ENCODE results near the gene TYSND1. TPM values are rescaled to one million over a fixed set of nuclear protein-coding genes. Genes with fewer than 3 reads are reported as not detected.
"Not testable (repeated sequence)": the region's sequence is repeated elsewhere in the genome, so short reads cannot be mapped to it uniquely, and the experiment has no call there.

TYSND1 gene
- total RNA-seq, 2 donors from 2014 or later = 5.3 to 6.3 TPM

GRCh38 chr10:70118196-70118595 is 28.3 kb downstream of the TYSND1 start:
- DNase-seq (ENCODE audit: low spot score) = peak; percentile 55
- intact Hi-C loops (cut with DNase I) = no loop called here

GRCh38 chr10:70117646-70118045 is 28.9 kb downstream of the TYSND1 start:
- peak; percentile 59 for DNase-seq (ENCODE audit: low spot score)
- intact Hi-C loops (cut with DNase I) = no loop called here

GRCh38 chr10:70115948-70116682 is 30.4 kb downstream of the TYSND1 start:
- DNase-seq (ENCODE audit: low spot score) = peak; percentile 67
- intact Hi-C loops (cut with DNase I) = no loop called here

- intact Hi-C loops (cut with DNase I) = no loop called here
- DNase-seq (ENCODE audit: low spot score) = peak; percentile 67
Measured at GRCh38 chr10:70114902-70115301, 31.6 kb downstream of the TYSND1 start.

- DNase-seq (ENCODE audit: low spot score) = no peak
- intact Hi-C loops (cut with DNase I) = no loop called here
Measured at GRCh38 chr10:70112071-70112470, 34.4 kb downstream of the TYSND1 start.

GRCh38 chr10:70111496-70111895 is 35.0 kb downstream of the TYSND1 start:
- intact Hi-C loops (cut with DNase I) = no loop called here

GRCh38 chr10:70109064-70109729 is 37.3 kb downstream of the TYSND1 start:
- no peak for DNase-seq (ENCODE audit: low spot score)
- intact Hi-C loops (cut with DNase I) = loop anchor here in 1 of 2 donors (5.0 kb wide), 1 partner anchor 213 kb away; no protein-coding TSS in a partner anchor

More at GRCh38 chr10:70111496-70111895, 35.0 kb downstream of the TYSND1 start:
- no peak for DNase-seq (ENCODE audit: low spot score)

GRCh38 chr10:70106958-70107791 is 39.3 kb downstream of the TYSND1 start:
- intact Hi-C loops (cut with DNase I) = loop anchor here in 1 of 2 donors (5.0 kb wide), 1 partner anchor 215 kb away; no protein-coding TSS in a partner anchor
- DNase-seq (ENCODE audit: low spot score) = no peak

GRCh38 chr10:70101668-70102067 is 44.8 kb downstream of the TYSND1 start:
- intact Hi-C loops (cut with DNase I) = no loop called here
- no peak for DNase-seq (ENCODE audit: low spot score)

GRCh38 chr10:70101068-70101562 is 45.4 kb downstream of the TYSND1 start:
- DNase-seq (ENCODE audit: low spot score); intact Hi-C loops (cut with DNase I): not testable (repeated sequence)

GRCh38 chr10:70098271-70098670 is 48.2 kb downstream of the TYSND1 start:
- intact Hi-C loops (cut with DNase I) = no loop called here
- no peak for DNase-seq (ENCODE audit: low spot score)

GRCh38 chr10:70097459-70097858 is 49.0 kb downstream of the TYSND1 start:
- DNase-seq (ENCODE audit: low spot score) = no peak

GRCh38 chr10:70096705-70097420 is 49.6 kb downstream of the TYSND1 start:
- intact Hi-C loops (cut with DNase I) = no loop called here
- DNase-seq (ENCODE audit: low spot score) = no peak

More at GRCh38 chr10:70097459-70097858, 49.0 kb downstream of the TYSND1 start:
- intact Hi-C loops (cut with DNase I) = no loop called here

GRCh38 chr10:70096016-70096704 is 50.3 kb downstream of the TYSND1 start:
- intact Hi-C loops (cut with DNase I) = no loop called here
- no peak for DNase-seq (ENCODE audit: low spot score)

- intact Hi-C loops (cut with DNase I) = no loop called here
- no peak for DNase-seq (ENCODE audit: low spot score)
Measured at GRCh38 chr10:70094250-70094649, 52.2 kb downstream of the TYSND1 start.

- no peak for DNase-seq (ENCODE audit: low spot score)
- intact Hi-C loops (cut with DNase I) = no loop called here
Measured at GRCh38 chr10:70093335-70093944, 53.1 kb downstream of the TYSND1 start.

- no peak for DNase-seq (ENCODE audit: low spot score)
- intact Hi-C loops (cut with DNase I) = no loop called here
Measured at GRCh38 chr10:70092389-70092718, 54.1 kb downstream of the TYSND1 start.

GRCh38 chr10:70090951-70091350 is 55.5 kb downstream of the TYSND1 start:
- intact Hi-C loops (cut with DNase I) = no loop called here
- no peak for DNase-seq (ENCODE audit: low spot score)
